Keratinocyte (primary cell): ENCODE data around the gene FUBP1. TPM values are rescaled to one million over a fixed set of nuclear protein-coding genes. Genes with fewer than 3 reads are reported as not detected.

Experiments
- DNase-seq: peaks from one replicate; pipeline ENCODE4 v3.0.0-alpha.2; 2011; ENCODE audit warnings: low read depth, missing footprints, low spot score
- FAIRE-seq: peaks from 2 replicates; lab custom pipeline; 2011; peaks lifted over from hg19 to GRCh38; lab: Jason Lieb, UNC
- H2AFZ ChIP-seq: 2 replicates; pipeline ENCODE4 v1.6.0; 2012; ENCODE audit warnings: low read length, control low read depth, inconsistent platforms; ENCODE audit not compliant: control insufficient read depth
- H3K27ac ChIP-seq: 2 replicates; pipeline ENCODE4 v1.5.1; 2011; ENCODE audit warnings: low read length; ENCODE audit not compliant: control insufficient read depth, insufficient read depth
- H3K27me3 ChIP-seq: 3 replicates; pipeline ENCODE4 v1.6.0; 2011; ENCODE audit warnings: low read length; ENCODE audit not compliant: control insufficient read depth, insufficient read depth; ENCODE audit errors: extremely low read depth
- H3K36me3 ChIP-seq, 2 experiments: 2 replicates in 1 of 2; 3 replicates in 1 of 2; pipeline ENCODE4 v1.5.1; 2011; ENCODE audit warnings: low read length in 2 of 2, mild to moderate bottlenecking in 1 of 2; ENCODE audit not compliant: control insufficient read depth in 2 of 2, insufficient read depth in 2 of 2; ENCODE audit errors: extremely low read depth in 1 of 2
- H3K4me1 ChIP-seq: 3 replicates; pipeline ENCODE4 v1.5.1; 2011; ENCODE audit warnings: low read length; ENCODE audit not compliant: control insufficient read depth, insufficient read depth; ENCODE audit errors: extremely low read depth
- H3K4me2 ChIP-seq: 3 replicates; pipeline ENCODE4 v1.6.0; 2011; ENCODE audit warnings: low read depth, low read length; ENCODE audit not compliant: control insufficient read depth, insufficient read depth; ENCODE audit errors: extremely low read depth
- H3K4me3 ChIP-seq, 3 experiments: fragments of 200-600 bp in 1 of 3; sonication (generic) in 1 of 3; 2 replicates in 2 of 3; 3 replicates in 1 of 3; pipeline ENCODE4 v1.5.1; 2011 to 2016; ENCODE audit warnings: low read length in 3 of 3, mild to moderate bottlenecking in 3 of 3, control low read depth in 2 of 3, inconsistent platforms in 1 of 3, low read depth in 1 of 3, mixed read lengths in 1 of 3, mixed run types in 1 of 3, moderate library complexity in 1 of 3; ENCODE audit not compliant: control insufficient read depth in 2 of 3, insufficient read depth in 2 of 3; ENCODE audit errors: extremely low read depth in 1 of 3
- H3K79me2 ChIP-seq: 2 replicates; pipeline ENCODE4 v1.6.0; 2012; ENCODE audit warnings: low read length; ENCODE audit not compliant: control insufficient read depth, insufficient read depth
- H3K9ac ChIP-seq: 3 replicates; pipeline ENCODE4 v1.6.0; 2011; ENCODE audit warnings: low read length; ENCODE audit not compliant: control insufficient read depth, insufficient read depth; ENCODE audit errors: extremely low read depth
- H3K9me1 ChIP-seq: 3 replicates; pipeline ENCODE4 v1.6.0; 2011; ENCODE audit warnings: low read length; ENCODE audit not compliant: control insufficient read depth, insufficient read depth; ENCODE audit errors: extremely low read depth
- H3K9me3 ChIP-seq: 2 replicates; pipeline ENCODE4 v1.5.1; 2012; ENCODE audit warnings: low read depth, low read length; ENCODE audit not compliant: control insufficient read depth
- H4K20me1 ChIP-seq: 3 replicates; pipeline ENCODE4 v1.6.0; 2011; ENCODE audit warnings: low read length; ENCODE audit not compliant: control insufficient read depth, insufficient read depth; ENCODE audit errors: extremely low read depth
- EZH2 ChIP-seq: IDR thresholded peaks from one replicate; pipeline ENCODE4 v1.6.1; 2012; ENCODE audit warnings: inconsistent platforms, mild to moderate bottlenecking, low read length, moderate library complexity
- dilution Hi-C: fragments of 300-500 bp; cut with MboI; formaldehyde crosslinking; loops from one replicate; pipeline ENCODE4 v1.7.0; 2020; ENCODE audit warnings: low sequenced_read_pairs; ENCODE audit not compliant: extremely low pct_ligation_motif_present
- polyA plus RNA-seq, 5 experiments: library from polyadenylated mRNA; depleted of rRNA in 3 of 5; stranded (reverse) in 3 of 5; stranded (forward) in 1 of 5; unstranded in 1 of 5; fragments of >200 nt; gene quantifications; 1 replicate in 1 of 5; 2 replicates in 3 of 5; 3 replicates in 1 of 5; pipeline versions ENCODE4 v1.2.1 to v1.2.3, GENCODE V29; 2011 to 2012; ENCODE audit warnings: missing spikeins in 2 of 5, low read depth in 1 of 5, low replicate concordance in 1 of 5
- TF ChIP-seq, protein P1 (sequence below), 3 experiments: IDR thresholded peaks in 1 of 3; conservative IDR thresholded peaks in 1 of 3; optimal IDR thresholded peaks in 1 of 3; 2 replicates in 2 of 3; 3 replicates in 1 of 3; pipeline versions ENCODE3 to v1.5.1; 2011; ENCODE audit warnings: low read length in 3 of 3, mild to moderate bottlenecking in 3 of 3, moderate library complexity in 2 of 3, control low read depth in 1 of 3, inconsistent platforms in 1 of 3; ENCODE audit not compliant: insufficient read depth in 2 of 3; ENCODE audit errors: extremely low read depth in 1 of 3

Gene FUBP1
- polyA plus RNA-seq, 1 donor (not counting 4 experiments of a cell fraction or from before 2014, with no cell fraction given) = 137 TPM

GRCh38 chr1:78019024-78019423 is 40.2 kb upstream of the FUBP1 start:
- Histone ChIP-seq H3K4me3 (no peak overlapping the region), H3K79me2 (no peaks in the 10 kb centered on the region), H3K9me1 (no peaks in the 10 kb centered on the region), H2AFZ (no peak overlapping the region), H3K27me3 (no peaks in the 10 kb centered on the region), H3K27ac (no peak overlapping the region), H3K36me3 (no peaks in the 10 kb centered on the region), H3K9me3 (no peaks in the 10 kb centered on the region), H3K4me1 (no peaks in the 10 kb centered on the region), H4K20me1 (no peaks in the 10 kb centered on the region), H3K9ac (no peak overlapping the region), H3K4me2 (no peak overlapping the region)
- dilution Hi-C loops = no loop called here
- DNase-seq = no peak
- TF ChIP-seq, protein P1, sequence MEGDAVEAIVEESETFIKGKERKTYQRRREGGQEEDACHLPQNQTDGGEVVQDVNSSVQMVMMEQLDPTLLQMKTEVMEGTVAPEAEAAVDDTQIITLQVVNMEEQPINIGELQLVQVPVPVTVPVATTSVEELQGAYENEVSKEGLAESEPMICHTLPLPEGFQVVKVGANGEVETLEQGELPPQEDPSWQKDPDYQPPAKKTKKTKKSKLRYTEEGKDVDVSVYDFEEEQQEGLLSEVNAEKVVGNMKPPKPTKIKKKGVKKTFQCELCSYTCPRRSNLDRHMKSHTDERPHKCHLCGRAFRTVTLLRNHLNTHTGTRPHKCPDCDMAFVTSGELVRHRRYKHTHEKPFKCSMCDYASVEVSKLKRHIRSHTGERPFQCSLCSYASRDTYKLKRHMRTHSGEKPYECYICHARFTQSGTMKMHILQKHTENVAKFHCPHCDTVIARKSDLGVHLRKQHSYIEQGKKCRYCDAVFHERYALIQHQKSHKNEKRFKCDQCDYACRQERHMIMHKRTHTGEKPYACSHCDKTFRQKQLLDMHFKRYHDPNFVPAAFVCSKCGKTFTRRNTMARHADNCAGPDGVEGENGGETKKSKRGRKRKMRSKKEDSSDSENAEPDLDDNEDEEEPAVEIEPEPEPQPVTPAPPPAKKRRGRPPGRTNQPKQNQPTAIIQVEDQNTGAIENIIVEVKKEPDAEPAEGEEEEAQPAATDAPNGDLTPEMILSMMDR (optimal IDR thresholded peaks at IDR 0.05 in 1 of 3, IDR thresholded peaks at IDR 0.05 in 1 of 3, conservative IDR thresholded peaks at IDR 0.05 in 1 of 3; ENCODE audit: extremely low read depth in 1 of 3, insufficient read depth in 2 of 3, low read length in 3 of 3) = no peak
- TF ChIP-seq EZH2 = no peak
- FAIRE-seq = no peak

GRCh38 chr1:78015148-78015547 is 36.3 kb upstream of the FUBP1 start:
- Histone ChIP-seq H3K36me3 (no peaks in the 10 kb centered on the region), H2AFZ (no peak overlapping the region), H3K9me3 (no peaks in the 10 kb centered on the region), H4K20me1 (no peaks in the 10 kb centered on the region), H3K27ac (no peak overlapping the region), H3K4me3 (no peak overlapping the region), H3K27me3 (no peaks in the 10 kb centered on the region), H3K4me1 (no peaks in the 10 kb centered on the region), H3K79me2 (no peaks in the 10 kb centered on the region), H3K9me1 (no peaks in the 10 kb centered on the region), H3K4me2 (no peak overlapping the region), H3K9ac (no peak overlapping the region)
- dilution Hi-C loops = no loop called here
- TF ChIP-seq EZH2 = no peak
- TF ChIP-seq, protein P1 (optimal IDR thresholded peaks at IDR 0.05 in 1 of 3, IDR thresholded peaks at IDR 0.05 in 1 of 3, conservative IDR thresholded peaks at IDR 0.05 in 1 of 3; ENCODE audit: extremely low read depth in 1 of 3, insufficient read depth in 2 of 3, low read length in 3 of 3) = no peak
- no peak for FAIRE-seq
- no peak for DNase-seq
